HG03064 (cell line): ENCODE measurements around the gene PIK3R3.

ENCODE experiments used
- ATAC-seq: cut with Tn5 transposase; IDR thresholded peaks from one replicate; pipeline ENCODE4 v1.9.1; 2021; ENCODE audit warnings: low read depth; ENCODE audit not compliant: unreplicated experiment

Gene PIK3R3

DNA sequence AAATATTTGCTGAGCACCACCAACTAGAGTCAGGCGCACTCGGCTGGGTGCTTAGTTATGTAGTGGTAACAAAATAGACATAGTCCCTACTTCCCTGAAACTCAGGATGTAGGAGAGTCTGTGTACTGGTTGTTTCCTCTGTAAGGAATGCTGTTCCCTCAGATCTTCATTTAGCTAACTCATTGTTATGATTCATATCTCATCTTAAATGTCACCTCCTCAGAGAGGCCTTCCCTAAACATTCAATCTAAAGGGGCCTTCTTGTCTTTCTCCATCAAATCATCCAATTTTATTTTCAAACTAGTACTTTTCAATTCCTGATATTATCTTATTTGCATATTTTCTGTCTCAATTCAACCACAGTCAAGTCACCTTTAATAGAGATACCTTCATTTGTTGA, 132.9 kb downstream of the PIK3R3 start:
- ATAC-seq: no peak

DNA sequence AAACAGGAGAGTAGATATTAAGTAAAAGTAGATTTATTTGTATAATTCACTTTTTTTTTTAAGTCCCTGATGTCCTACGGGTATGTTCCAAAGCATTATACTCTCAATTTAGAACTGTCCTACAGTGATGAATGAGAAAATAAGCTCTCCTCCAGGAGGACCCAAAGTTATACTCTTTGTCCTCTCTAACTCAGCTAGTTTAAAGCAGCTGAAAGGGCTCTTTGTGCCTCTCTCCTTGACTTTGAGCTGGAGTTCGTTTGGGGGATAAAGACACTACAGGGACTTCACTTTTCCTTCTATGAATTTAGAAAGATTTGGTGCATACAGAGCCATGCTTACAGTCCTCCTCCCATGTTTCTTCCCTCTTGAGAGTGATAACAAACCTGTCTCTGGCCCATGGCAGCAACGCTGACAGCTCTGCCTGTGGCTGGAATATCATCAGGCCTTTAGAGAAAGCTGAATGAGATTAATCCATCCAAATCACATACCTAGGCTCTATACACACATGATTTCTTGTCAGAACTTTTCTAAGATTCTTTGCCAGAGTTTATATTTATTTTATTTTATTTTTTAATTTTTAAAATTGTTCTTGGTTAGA, 134.3 kb downstream of the PIK3R3 start:
- no peak for ATAC-seq

DNA sequence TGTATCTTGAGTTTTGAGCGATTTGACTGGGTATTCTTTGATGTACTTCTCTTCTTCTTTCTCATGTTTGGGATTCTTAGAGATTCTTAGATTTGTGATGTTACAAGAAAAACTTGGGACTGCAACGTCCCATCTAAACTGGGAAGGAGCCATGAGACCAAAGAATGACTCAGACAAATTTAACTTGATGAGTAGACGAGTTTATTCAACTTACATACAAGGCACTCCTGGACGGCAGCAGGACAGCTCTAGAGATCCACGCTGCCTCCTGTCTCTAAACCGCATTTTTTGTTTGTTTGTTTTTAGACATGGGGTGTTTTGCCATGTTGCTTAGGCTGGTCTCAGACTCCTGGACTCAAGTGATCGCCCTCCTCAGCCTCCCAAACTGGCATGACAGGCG, 137.1 kb downstream of the PIK3R3 start:
- ATAC-seq: no peak

DNA sequence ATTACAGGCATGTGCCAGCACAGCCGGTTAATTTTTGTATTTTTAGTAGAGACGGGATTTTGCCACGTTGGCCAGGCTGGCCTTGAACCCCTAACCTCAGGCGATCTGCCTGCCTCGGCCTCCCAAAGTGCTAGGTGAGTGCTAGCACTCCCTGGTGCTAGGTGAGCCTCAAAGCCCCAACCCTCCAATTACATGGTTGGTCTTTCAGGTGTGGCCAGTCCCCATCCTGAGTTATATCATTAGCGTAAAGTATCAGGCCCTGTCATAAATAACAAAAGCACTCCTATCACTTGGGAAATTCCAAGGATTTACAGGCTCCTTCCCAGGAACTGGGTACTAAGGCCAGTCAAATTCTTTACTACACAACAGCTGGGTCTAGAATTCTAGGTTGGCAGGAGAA, 138.0 kb downstream of the PIK3R3 start:
- no peak for ATAC-seq
